ENCODE results near the gene CLCF1.

The CLCF1 gene

GRCh38 chr11:67401495-67402191 is 28.2 kb upstream of the CLCF1 start, which contains the start of gene PPP1CA:
Gene PPP1CA (minus strand): TSS chr11:67401858. CDS start chr11:67401782, 76 bp downstream.
- peak within 1 kb of the TSS; percentile 99 for H3K4me2 ChIP-seq
- TF ChIP-seq CTCF (conservative IDR thresholded peaks at IDR 0.05; ENCODE audit: low read depth, low read length): no peak
- H3K4me3 ChIP-seq (IDR thresholded peaks at IDR 0.05; ENCODE audit: insufficient read depth, low read depth, low read length): no peak within 1 kb of the TSS
- peak within 1 kb of the TSS; percentile 90 for H2AFZ ChIP-seq (ENCODE audit: low read depth)
- H3K4me1 ChIP-seq (ENCODE audit: low read depth, poor library complexity, severe bottlenecking): peaks cover 7% of the 10 kb centered on the region
- H3K9ac ChIP-seq: peak within 1 kb of the TSS; percentile 67; the same call in 1 of the 2 replicates
- H3K36me3 ChIP-seq (ENCODE audit: insufficient read depth): no peaks in the 10 kb centered on the region
- no peaks in the 10 kb centered on the region for H3K27me3 ChIP-seq (ENCODE audit: insufficient read depth, low read depth)
- no peaks in the 10 kb centered on the region for H4K20me1 ChIP-seq (ENCODE audit: insufficient read depth)
- peaks cover 13% of the 10 kb centered on the region for H3K79me2 ChIP-seq (ENCODE audit: insufficient read depth, low read depth)
- peak within 1 kb of the TSS; percentile 62; the same call in 1 of the 2 replicates for H3K27ac ChIP-seq

- peaks cover 7% of the 10 kb centered on the region for H3K4me1 ChIP-seq (ENCODE audit: low read depth, poor library complexity, severe bottlenecking)
- TF ChIP-seq CTCF (conservative IDR thresholded peaks at IDR 0.05; ENCODE audit: low read depth, low read length): no peak
- no peak overlapping the region for H3K4me3 ChIP-seq (IDR thresholded peaks at IDR 0.05; ENCODE audit: insufficient read depth, low read depth, low read length)
- peak overlapping the region; percentile 67; the same call in 1 of the 2 replicates for H3K9ac ChIP-seq
- H3K27me3 ChIP-seq (ENCODE audit: insufficient read depth, low read depth): no peaks in the 10 kb centered on the region
- H2AFZ ChIP-seq (ENCODE audit: low read depth): peak overlapping the region; percentile 66; the same call in 1 of the 2 replicates
- peaks cover 13% of the 10 kb centered on the region for H3K79me2 ChIP-seq (ENCODE audit: insufficient read depth, low read depth)
- no peak overlapping the region; the same call in 1 of the 2 replicates for H3K27ac ChIP-seq
- no peaks in the 10 kb centered on the region for H3K36me3 ChIP-seq (ENCODE audit: insufficient read depth)
- H3K4me2 ChIP-seq: peak overlapping the region; percentile 82; the same call in 1 of the 2 replicates
- H4K20me1 ChIP-seq (ENCODE audit: insufficient read depth): no peaks in the 10 kb centered on the region
Measured at GRCh38 chr11:67400942-67401494, 27.6 kb upstream of the CLCF1 start.

GRCh38 chr11:67400251-67400941 is 27.0 kb upstream of the CLCF1 start:
- no peak overlapping the region for H3K4me3 ChIP-seq (IDR thresholded peaks at IDR 0.05; ENCODE audit: insufficient read depth, low read depth, low read length)
- H3K4me1 ChIP-seq (ENCODE audit: low read depth, poor library complexity, severe bottlenecking): peaks cover 7% of the 10 kb centered on the region
- no peaks in the 10 kb centered on the region for H3K36me3 ChIP-seq (ENCODE audit: insufficient read depth)
- no peaks in the 10 kb centered on the region for H4K20me1 ChIP-seq (ENCODE audit: insufficient read depth)
- TF ChIP-seq CTCF (conservative IDR thresholded peaks at IDR 0.05; ENCODE audit: low read depth, low read length): no peak
- peak overlapping the region; percentile 67; the same call in 1 of the 2 replicates for H3K9ac ChIP-seq
- no peak overlapping the region; the same call in 1 of the 2 replicates for H3K27ac ChIP-seq
- H3K4me2 ChIP-seq: peak overlapping the region; percentile 82; the same call in 1 of the 2 replicates
- H2AFZ ChIP-seq (ENCODE audit: low read depth): no peak overlapping the region
- H3K27me3 ChIP-seq (ENCODE audit: insufficient read depth, low read depth): no peaks in the 10 kb centered on the region
- H3K79me2 ChIP-seq (ENCODE audit: insufficient read depth, low read depth): peaks cover 13% of the 10 kb centered on the region

- Histone ChIP-seq H3K4me2 (no peak overlapping the region), H4K20me1 (ENCODE audit: insufficient read depth) (no peaks in the 10 kb centered on the region), H3K9ac (no peak overlapping the region), H3K36me3 (ENCODE audit: insufficient read depth) (no peaks in the 10 kb centered on the region), H3K27ac (no peak overlapping the region), H3K27me3 (ENCODE audit: insufficient read depth, low read depth) (no peaks in the 10 kb centered on the region), H3K4me3 (IDR thresholded peaks at IDR 0.05; ENCODE audit: insufficient read depth, low read depth, low read length) (no peak overlapping the region), H2AFZ (ENCODE audit: low read depth) (no peak overlapping the region), H3K79me2 (ENCODE audit: insufficient read depth, low read depth) (peaks cover 13% of the 10 kb centered on the region), H3K4me1 (ENCODE audit: low read depth, poor library complexity, severe bottlenecking) (peaks cover 7% of the 10 kb centered on the region)
- no peak for TF ChIP-seq CTCF (conservative IDR thresholded peaks at IDR 0.05; ENCODE audit: low read depth, low read length)
Measured at GRCh38 chr11:67398661-67399563, 25.5 kb upstream of the CLCF1 start.
